Adipose tissue (tissue), 3 donors: ENCODE results near the gene IL32. TPM values are rescaled to one million over a fixed set of nuclear protein-coding genes. Genes with fewer than 3 reads are reported as not detected.
"Not testable (repeated sequence)": the region's sequence is repeated elsewhere in the genome, so short reads cannot be mapped to it uniquely, and the experiment has no call there.

Experiments used
- H3K27ac ChIP-seq: one replicate; pipeline ENCODE4 v1.5.1; 2013; ENCODE audit warnings: low read depth, low read length
- WGBS, 3 donors: extraction: QIAGEN DNeasy Blood & Tissue Kit; methylation state at CpG; one replicate each; pipeline ENCODE4 v1.1.7; 2013; 5-methylcytosine and 5-hydroxymethylcytosine counted together
- polyA plus RNA-seq, 3 donors: library from polyadenylated mRNA; stranded (reverse); fragments of 200-250 nt; gene quantifications; one replicate each; pipeline ENCODE4 v1.2.3, GENCODE V29; 2013
- donor health status: healthy with polysubstance abuse.
- donor health status: Bipolar disorder and iron deficiency.
- donor health status: healthy.

Gene IL32
- polyA plus RNA-seq, 3 donors: 77.7 to 209 (median 87.0) TPM

DNA sequence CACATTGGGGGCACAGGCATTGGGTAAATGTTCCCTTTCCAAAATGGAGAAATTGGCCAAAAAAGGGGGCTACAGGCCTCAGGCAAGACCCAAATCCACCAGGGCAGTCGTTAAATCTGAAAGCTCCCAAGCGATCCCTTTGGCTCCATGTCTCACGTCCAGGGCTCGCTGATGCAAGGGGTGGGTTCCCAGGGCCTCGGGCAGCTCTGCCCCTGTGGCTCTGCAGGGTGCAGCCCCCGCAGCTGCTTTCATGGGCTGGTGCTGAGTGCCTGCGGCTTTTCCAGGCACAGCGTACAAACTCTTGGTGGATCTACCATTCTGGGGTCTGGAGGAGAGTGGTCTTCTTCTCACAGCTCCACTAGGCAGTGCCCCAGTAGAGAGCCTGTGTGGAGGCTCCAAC, 18.0 kb downstream of the IL32 start:
- WGBS, 3 donors: 92 to 94% (median 93%) methylated on average over 8 of the region's 8 CpGs
- not testable (repeated sequence) for H3K27ac ChIP-seq

DNA sequence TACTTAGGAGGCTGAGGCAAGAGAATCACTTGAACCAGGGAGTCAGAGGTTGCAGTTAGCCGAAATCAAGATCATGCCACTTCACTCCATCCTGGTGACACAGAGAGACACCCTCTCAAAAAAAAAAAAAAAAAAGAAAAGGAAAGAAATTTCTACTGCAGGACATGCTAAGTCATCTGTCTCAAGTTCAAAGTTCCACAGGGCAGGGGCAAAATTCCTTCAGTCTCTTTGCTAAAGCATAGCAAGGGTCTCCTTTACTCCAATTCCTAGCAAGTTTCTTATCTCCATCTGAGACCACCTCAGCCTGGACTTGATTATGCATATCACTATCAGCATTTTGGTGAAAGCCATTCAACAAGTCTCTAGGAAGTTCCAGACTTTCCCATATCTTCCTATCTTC, 19.1 kb downstream of the IL32 start:
- no peak overlapping the region for H3K27ac ChIP-seq
- WGBS, 3 donors: 84 to 100% (median 87%) methylated on average over 1 of the region's 1 CpG

DNA sequence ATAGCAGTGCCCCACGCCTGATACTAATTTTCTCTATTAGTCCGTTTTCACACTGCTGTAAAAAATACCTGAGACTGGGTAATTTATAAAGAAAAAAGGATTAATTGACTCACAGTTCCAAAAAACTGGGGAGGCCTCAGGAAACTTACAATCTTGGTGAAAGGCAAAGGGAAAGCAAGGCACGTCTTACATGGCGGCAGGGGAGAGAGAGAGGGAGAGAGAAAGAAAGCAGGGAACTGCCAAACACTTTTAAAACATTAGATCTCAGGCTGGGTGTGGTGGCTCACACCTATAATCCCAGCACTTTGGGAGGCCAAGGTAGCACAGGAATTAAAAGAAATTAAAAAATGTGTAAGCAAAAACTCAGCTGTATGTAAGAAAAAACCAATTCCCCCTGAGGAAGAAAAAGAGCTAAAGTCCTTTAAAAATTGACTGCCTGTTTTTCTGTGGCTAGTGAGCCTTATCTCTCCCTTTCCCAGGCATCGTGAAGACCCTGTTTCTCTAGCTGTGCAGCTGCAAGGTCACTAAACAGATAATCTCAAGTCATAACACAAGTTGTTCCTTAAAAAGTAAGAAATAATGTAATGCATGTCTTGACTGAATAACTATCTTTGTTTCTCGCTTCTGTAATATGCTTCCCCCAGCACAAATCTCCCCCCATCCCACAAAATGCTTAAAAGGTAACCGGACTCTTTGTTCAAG, 19.7 kb downstream of the IL32 start:
- H3K27ac ChIP-seq: no peak overlapping the region
- WGBS, 3 donors: 67 to 80% (median 76%) methylated on average over 7 of the region's 7 CpGs

DNA sequence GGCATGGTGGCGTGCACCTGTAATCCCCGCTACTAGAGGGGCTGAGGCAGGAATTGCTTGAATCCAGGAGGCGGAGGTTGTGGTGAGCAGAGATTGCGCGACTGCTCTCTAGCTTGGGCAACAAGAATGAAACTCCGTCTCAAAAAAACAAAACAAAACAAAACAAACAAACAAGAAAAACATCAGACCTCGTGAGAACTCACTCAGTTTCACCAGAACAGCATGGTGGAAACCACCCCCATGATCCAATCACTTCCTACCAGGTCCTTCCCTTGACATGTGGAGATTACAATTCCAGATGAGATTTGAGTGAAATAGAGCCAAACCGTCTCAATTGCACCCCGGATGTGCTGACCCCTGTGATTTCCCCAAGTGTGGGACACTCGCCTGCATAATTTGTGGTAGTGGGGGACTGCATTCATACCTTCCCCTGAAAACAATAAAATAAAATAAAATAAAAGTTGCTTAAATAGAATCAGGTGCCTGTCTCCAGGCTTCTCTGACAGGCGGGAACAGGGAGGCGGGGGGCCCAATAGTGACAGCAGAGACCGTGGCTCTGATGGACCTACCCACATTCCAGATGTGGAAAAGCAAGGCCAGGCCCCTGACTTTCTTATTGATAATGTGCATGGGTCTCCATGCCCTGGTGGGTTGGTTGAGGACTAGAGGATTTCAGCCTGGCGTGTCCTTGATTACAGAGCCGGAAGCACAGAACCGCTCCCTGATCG, 20.6 kb downstream of the IL32 start:
- 74 to 81% (median 81%) methylated on average over 17 of the region's 17 CpGs for whole genome bisulfite sequencing, 3 donors
- H3K27ac ChIP-seq: no peak overlapping the region

DNA sequence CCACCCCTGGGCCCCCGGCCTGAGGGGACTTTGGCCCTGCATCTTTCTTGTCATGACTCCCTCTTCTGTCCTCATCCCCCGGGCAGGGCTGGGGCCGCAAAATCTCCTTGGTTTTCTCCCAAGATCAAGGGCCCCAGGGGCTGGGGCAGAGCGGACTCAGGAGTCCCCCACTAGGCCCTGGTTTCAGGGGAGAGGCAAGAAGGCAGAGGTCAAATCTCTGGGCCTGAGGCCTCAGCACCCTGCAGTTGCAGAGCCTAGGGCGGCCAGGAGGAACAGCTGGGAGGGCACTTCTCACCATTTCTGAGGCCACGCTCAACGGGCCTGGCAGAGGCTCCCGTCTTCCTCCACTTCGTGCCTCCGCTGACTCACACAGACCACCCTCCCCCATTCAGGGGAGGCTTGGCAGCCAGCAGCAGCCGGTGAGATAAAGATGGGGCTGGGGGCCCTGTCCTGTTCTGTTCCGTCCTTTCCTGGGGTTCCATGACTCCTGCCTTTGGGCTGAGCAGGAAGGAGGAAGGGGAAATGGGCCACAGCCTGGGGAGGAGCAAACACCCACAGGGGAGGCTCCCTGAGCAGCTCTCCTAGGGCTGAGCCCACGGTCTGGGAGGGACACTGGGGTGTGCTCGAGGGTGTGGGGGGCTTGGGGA, 21.3 kb downstream of the IL32 start:
- no peak overlapping the region for H3K27ac ChIP-seq
- WGBS, 3 donors: 48 to 77% (median 51%) methylated on average over 13 to 14 of the region's 14 CpGs

DNA sequence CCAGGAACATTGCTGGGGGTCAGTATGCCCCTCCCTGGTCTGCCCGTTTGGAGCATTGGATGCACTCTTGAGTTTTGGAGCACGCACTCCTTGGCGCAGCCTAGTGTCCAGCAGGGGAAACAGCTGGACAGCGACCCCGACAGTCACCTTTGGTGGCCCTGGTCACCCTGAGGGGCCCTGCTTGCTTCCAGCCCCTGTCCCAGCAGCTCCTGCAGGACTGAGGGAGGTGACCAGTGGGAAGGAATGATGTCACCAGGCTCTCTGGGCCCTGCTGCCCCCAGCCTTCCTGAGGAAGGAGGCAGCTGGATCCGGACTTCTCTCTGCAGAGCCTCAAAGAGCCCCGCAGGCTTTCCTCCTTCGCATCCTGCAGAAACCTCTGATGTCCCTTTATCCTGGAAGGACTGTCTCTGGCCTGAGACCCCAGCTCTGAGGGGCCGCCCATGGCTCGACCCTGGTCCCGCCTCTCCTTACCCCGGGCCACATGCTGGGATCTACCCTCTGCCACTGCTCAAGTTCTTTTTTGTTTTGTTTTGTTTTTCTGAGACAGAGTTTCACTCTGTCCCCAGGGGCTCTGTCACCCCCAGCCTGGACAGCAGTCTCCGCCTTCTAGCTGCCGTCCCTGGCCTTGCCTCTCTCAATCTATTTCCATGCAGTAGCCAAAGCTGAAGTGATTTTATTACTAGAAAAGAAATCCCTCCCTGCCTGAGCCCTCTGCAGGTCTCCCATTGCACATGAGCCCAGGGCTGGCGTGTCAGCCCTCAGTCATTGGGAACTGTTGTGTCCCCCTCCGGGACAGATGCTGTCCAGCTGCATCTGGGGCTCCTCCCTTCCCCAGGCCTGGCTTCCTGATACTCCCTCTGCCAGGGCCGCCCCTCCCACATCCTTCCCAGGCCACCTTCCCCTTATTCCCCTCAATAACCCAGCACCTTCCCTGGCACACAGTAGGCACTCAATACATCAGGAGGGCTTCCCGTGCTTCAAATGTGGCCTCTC, 22.1 kb downstream of the IL32 start:
- H3K27ac ChIP-seq: no peak overlapping the region
- 34 to 64% (median 35%) methylated on average over 18 of the region's 18 CpGs for WGBS, 3 donors

DNA sequence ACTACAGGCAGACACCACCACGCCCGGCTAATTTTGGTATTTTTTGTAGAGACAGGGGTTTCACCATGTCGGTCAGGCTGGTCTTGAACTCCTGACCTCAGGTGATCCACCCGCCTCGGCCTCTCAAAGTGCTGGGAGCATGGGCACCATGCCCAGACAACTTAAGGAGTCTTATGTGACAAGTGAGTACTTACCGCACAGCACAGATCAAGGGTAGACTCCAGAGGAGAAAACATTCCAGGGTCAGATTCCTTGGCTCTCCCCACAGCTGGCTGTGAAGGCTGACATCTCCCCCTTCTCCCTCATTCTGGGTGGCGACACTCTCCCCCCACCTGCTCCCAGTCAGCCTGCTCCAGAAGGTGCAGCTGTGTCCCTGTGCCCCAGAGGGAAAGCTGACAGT, 23.0 kb downstream of the IL32 start:
- H3K27ac ChIP-seq: no peak overlapping the region
- 62 to 71% (median 70%) methylated on average over 7 of the region's 7 CpGs for WGBS, 3 donors

DNA sequence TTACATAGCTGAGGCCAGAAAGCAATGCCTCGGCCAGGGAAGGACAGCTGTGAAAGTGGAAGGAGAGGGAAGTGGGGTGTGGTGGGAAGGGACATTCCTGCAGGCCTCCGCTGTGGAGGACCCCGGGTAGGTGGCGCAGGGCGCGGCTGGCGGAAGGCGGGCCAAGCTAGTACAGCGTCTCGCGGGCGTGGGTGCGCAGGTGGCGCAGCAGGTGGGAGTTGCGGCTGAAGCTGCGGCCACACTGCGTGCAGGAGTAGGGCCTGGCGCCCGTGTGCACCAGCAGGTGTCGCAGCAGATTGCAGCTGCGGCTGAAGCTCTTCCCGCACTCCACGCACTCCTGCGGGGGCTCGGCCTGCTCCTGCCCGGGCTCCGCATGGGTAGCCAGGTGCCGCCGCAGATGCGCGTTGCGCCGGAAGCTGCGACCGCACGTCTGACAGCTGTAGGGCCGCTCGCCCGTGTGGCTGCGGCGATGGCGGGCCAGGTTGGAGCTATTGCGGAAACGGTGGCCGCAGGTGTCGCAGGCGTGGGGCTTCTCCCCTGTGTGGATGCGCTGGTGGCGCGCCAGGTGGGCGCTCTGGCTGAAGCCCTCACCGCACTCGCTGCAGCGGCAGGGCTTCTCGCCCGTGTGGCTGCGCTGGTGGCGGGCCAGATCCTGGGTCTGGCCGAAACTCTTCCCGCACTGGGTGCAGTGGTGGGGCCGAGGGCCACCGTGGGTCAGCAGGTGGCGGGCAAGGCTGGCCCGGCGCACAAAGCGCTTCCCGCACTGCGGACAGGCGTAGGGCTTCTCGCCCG, 23.7 kb downstream of the IL32 start:
- WGBS, 3 donors: 94 to 96% (median 95%) methylated on average over 66 to 71 of the region's 71 CpGs

DNA sequence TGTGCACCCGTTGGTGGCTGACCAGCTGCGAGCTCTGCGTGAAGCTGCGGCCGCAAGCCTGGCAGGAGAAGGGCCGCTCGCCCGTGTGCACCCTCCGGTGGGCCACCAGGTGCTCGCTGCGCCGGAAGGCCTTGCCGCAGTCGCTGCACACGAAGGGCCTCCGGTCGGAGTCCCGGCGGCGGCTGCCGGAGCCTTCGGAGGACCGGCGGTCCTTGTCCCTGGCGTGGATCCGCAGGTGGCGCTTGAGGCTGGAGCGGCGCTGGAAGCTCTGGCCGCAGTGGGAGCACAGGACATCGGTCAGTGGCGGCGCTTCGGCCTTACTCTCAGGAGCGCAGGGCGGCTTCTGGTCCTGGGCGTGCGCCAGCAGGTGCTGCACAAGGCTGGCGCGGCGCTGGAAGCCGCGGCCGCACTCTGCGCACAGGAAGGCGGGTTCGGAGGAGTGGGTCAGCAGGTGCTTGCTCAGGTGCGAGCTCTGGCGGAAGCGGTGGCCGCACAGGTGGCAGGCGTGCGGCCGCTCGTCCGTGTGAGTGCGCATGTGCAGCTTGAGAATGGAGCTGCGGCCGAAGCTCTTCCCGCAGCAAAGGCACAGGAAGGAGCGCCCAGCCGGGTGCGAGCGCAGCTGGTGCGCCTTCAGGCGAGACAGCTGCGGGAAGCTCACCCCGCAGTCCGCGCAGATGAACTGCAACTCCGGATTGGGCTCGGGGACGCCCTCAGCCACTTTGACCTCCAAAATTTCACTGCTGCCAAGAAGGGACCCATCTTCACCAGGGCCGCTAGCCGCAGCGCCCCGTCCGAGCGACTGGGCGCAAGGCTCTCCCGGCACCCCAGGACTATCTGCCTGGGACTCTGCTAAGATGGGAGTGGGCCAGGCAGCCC, 24.5 kb downstream of the IL32 start:
- 94 to 97% (median 97%) methylated on average over 72 to 81 of the region's 81 CpGs for WGBS, 3 donors
- H3K27ac ChIP-seq: no peak overlapping the region

More for the DNA sequence above, 23.7 kb downstream of the IL32 start:
- H3K27ac ChIP-seq: no peak overlapping the region

DNA sequence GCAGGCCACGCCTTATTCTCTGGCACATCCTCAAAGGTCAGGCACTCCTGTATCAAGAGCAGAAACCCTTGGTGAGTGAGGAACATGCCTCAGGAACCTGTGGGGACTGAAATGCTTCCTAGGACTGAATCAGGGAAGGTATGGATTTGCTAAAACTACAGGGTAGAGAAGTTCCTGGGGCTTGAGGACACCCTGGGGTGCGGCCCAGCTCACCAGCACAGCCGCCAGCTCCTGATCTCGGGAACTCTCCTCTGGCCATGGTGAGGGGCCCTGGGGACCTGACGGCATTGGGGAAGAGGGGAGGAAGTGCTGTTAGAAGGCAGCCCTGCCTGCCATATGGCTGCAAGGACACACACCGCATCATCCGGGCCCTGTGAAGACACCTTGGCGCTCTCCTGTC, 26.1 kb downstream of the IL32 start:
- 80 to 84% (median 82%) methylated on average over 7 to 8 of the region's 8 CpGs for WGBS, 3 donors
- no peak overlapping the region for H3K27ac ChIP-seq

DNA sequence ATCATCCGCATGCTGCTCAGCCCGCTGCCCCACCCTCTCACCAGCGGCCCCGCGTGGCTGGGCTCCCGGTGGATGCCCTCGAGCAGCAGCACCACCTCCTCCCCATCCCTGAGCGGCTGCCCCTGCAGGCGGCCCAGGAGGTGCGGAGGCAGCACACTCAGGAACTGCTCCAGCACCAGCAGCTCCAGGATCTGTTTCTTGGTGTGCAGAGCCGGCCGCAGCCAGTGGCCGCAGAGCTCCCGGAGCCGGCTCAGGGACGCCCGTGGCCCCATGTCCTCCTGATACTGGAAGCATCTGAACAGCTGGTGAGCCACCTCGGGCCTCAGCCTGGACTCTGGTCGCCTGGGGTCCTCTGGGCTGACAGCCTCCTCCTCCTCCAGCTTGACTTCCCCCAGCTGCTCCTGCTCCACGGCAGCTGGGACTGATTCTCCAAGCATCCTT, 27.1 kb downstream of the IL32 start:
- WGBS, 3 donors: 62 to 74% (median 65%) methylated on average over 17 to 20 of the region's 20 CpGs
- no peak overlapping the region for H3K27ac ChIP-seq

DNA sequence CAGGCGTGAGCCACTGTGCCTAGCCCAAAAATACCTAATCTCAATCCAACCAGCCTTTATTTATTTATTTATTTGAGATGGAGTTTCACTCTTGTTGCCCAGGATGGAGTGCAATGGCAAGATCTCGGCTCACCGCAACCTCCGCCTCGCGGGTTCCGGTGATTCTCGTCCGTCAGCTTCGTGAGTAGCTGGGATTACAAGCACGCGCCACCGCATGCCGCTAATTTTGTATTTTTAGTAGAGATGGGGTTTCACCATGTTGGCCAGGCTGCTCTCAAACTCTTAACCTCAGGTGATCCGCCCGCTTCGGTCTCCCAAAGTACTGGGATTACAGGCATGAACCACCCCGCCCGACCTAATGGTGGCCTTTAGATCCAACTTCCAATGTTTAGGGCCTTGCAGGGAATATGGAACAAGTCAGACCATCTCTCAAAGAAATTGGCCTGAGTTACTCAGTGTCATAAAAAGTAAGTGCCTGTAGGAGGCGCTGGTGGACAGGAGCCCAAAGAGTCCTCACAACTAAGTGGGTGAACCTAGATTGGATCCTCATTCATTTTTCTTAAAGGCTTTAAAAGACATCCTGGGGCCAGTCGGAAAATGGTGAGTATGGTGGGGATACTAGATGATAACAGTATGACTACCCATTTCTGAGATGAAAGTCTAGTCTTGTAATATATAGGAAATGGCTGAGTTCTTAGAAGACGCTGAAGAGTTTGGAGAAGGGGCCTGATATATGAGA, 29.0 kb downstream of the IL32 start:
- 81 to 88% (median 83%) methylated on average over 22 of the region's 22 CpGs for WGBS, 3 donors
- no peak overlapping the region for H3K27ac ChIP-seq

DNA sequence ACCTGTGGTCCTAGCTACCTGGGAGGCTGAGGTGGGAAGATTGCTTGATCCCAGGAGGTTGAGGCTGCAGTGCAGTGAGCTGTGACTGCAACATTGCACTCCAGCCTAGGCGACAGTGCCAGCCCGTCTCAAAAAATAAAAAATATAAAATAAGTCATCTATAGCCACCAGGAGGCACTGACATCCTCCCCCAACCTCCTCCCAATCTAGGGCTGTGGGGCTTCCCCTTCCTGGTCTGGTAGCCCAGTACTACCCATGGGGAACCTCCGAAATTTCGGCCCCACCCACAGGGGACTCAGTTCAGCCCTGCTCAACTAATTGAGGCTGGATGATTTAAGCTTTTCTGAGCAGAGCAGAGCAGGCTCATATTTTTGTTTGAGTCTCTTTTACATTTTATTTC, 30.4 kb downstream of the IL32 start:
- no peak overlapping the region for H3K27ac ChIP-seq
- WGBS, 3 donors: 7 to 44% (median 18%) methylated on average over 4 of the region's 4 CpGs

DNA sequence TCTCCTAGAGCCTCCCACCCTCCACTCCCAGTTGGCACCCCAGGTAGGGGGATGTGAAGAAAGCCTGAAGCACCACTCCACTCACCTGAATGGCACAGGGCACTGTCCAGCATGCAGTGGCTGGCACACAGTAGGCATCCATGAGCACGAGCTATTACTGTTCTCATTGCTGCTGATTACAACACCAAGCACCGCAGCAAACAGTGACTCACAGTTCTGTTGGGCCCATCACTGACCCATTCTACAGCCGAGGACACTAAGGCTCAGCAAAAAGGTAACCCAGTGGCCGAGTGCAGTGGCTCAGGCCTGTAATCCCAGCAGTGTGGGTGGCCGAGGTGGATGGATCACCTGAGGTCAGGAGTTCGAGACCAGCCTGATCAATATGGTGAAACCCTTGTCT, 30.9 kb downstream of the IL32 start:
- 81 to 85% (median 82%) methylated on average over 6 of the region's 6 CpGs for WGBS, 3 donors
- no peak overlapping the region for H3K27ac ChIP-seq

DNA sequence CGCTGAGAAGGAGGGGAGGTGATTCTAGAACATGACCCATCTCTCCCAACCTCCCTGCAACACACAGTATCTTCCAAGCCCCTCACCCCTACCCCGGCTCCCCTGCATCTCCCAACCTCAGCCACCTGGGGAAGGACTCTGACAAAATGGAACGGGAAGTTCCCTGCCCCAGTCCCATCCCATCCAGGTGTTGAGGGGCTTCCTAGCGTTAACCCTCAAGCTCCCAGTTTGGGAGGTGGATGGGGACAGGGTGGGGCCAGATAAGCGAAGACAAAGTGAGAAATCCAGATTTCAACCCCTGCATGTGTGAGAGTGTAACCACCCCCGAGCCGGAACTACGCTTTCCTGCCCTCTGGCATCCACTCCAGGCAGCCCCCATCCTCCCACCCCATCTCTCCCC, 31.8 kb downstream of the IL32 start:
- 47 to 72% (median 57%) methylated on average over 8 of the region's 8 CpGs for WGBS, 3 donors
- no peak overlapping the region for H3K27ac ChIP-seq
